ENCODE measurements around the gene MOGAT2. TPM values are rescaled to one million over a fixed set of nuclear protein-coding genes. Genes with fewer than 3 reads are reported as not detected.
A peak's percentile ranks its signal among the peaks of the same experiment; 100 is the strongest.
"Not testable (repeated sequence)": the region's sequence is repeated elsewhere in the genome, so short reads cannot be mapped to it uniquely, and the experiment has no call there.

MOGAT2 gene
- total and polyA plus RNA-seq, 2 of the 13 experiments (the other 11 are each of a cell fraction or from before 2014, with no cell fraction given), result 27.2 to 27.8 TPM

- H3K27me3 ChIP-seq (ENCODE audit: control insufficient read depth in 1 of 2, insufficient read depth in 2 of 2, low read length in 2 of 2); CTCF ChIA-PET (ENCODE audit: low intra/inter-chr PET ratio, low total read pairs); H2AFZ ChIP-seq (ENCODE audit: low read length); H3K36me3 ChIP-seq (replicated peaks in 1 of 2; ENCODE audit: control insufficient read depth in 1 of 2, insufficient read depth in 2 of 2, low read length in 2 of 2); H3K4me2 ChIP-seq (ENCODE audit: low read depth, low read length); POLR2A ChIA-PET; FAIRE-seq; H3K27ac ChIP-seq (ENCODE audit: extremely low read length, insufficient read depth, low read length); ATAC-seq; H4K20me1 ChIP-seq (ENCODE audit: insufficient read depth, low read length); H3K79me2 ChIP-seq (ENCODE audit: insufficient read depth, low read length); intact Hi-C loops (cut with micrococcal nuclease; ENCODE audit: unreplicated experiment); in situ Hi-C loops (cut with HindIII; ENCODE audit: extremely low pct_ligation_motif_present, low pct_unique_long_range_greater_than_20kb); H3K4me3 ChIP-seq (replicated peaks in 1 of 3; ENCODE audit: insufficient read depth in 1 of 3, low read depth in 2 of 3, low read length in 3 of 3); DNase-seq (ENCODE audit: low spot score); H3K9ac ChIP-seq (ENCODE audit: insufficient read depth, low read depth, low read length); H3K9me3 ChIP-seq (ENCODE audit: low read length); BruUV-seq (replicated peaks); TF ChIP-seq ZBTB40 (CRISPR knock-in tag; IDR thresholded peaks at IDR 0.05): not testable (repeated sequence)
- TF ChIP-seq FOXA3 (CRISPR knock-in tag; IDR thresholded peaks at IDR 0.05) (peak; percentile 20; the same call in 1 of the 2 replicates), ZBTB40 (IDR thresholded peaks at IDR 0.05) (peak; percentile 16; the same call in 1 of the 2 replicates)
- H3K4me1 ChIP-seq (ENCODE audit: insufficient read depth, low read length), result peaks cover 39% of the 10 kb centered on the region
These were observed 37.3 kb downstream of the MOGAT2 start for GRCh38 chr11:75754933-75755332.
